COLO668 (cell line): Measurements from ENCODE around the gene ZNF563.

ENCODE experiments used
- DNase-seq: peaks from one replicate; lab custom pipeline; 2025; ENCODE audit not compliant: unreplicated experiment; lab: John Stamatoyannopoulos, UW

The ZNF563 gene

GRCh38 chr19:12294249-12295158 lies 38.9 kb downstream of the ZNF563 start, which contains the start of gene ZNF44:
TSS of gene ZNF44 (minus strand) at chr19:12294883. CDS start at chr19:12294694, 189 bp downstream.
- DNase-seq = peak; percentile 96

- DNase-seq = peak; percentile 86
Observed at GRCh38 chr19:12293777-12294248, 39.6 kb downstream of the ZNF563 start.

GRCh38 chr19:12289790-12290065 lies 43.7 kb downstream of the ZNF563 start:
- no peak for DNase-seq

DNA sequence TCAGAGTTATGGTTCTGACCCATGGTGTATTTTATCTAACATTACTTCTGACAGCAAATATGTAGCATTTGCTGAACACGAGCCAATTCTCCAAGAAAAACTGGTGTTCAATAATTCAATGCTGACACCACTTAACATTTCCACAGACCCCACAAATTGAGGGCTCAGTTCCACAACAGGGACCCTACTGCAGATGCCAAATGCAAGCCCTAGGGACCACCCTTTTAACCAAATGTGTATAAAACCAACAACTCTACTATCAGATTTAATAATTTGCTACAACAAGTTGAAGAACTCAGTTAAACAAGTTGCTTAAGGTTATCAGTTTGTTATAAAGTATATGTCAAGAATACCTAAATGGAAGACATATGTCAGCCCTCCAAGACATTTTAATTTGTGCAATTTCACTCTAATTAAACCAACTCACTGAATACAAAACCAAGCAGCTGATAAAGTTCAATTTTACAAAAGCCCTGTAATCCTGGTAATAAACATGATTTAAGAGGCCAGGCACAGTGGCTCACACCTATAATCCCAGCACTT lies 45.4 kb downstream of the ZNF563 start:
- DNase-seq = no peak

DNA sequence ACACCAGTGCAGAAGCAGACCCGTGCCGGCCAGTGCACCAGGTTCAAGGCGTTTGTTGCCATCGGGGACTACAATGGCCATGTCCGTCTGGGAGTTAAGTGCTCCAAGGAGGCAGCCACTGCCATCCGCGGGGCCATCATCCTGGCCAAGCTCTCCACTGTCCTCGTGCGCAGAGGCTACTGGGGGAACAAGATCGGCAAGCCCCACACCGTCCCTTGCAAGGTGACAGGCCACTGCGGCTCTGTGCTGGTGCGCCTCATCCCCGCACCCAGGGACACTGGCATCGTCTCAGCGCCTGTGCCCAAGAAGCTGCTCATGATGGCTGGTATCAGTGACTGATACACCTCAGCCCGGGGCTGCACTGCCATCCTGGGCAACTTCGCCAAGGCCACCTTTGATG lies 48.8 kb downstream of the ZNF563 start:
- DNase-seq = no peak

- DNase-seq = no peak
Observed at GRCh38 chr19:12284226-12284625, 49.2 kb downstream of the ZNF563 start.

DNA sequence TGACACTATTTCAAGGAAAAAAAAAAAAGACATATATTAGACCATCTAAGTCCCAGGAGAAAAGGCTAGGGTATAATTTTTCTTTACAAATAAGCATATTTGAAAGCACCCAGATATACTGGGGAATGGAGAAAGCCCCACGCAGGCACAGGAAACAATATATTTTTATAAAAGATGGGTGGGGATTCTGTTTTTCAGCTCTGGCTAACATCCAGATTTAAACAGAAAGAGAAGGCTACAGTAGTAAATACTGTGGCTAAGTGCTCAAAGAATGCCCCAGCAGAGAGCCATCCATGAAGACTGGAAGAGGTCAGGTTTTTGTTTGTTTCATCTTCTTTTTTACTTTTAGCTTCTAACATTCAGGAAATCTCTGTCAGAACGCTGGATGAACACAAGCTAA lies 54.7 kb downstream of the ZNF563 start:
- no peak for DNase-seq

GRCh38 chr19:12272980-12273901 lies 60.2 kb downstream of the ZNF563 start:
- no peak for DNase-seq

- DNase-seq = no peak
Observed at GRCh38 chr19:12272386-12272785, 61.0 kb downstream of the ZNF563 start.

DNA sequence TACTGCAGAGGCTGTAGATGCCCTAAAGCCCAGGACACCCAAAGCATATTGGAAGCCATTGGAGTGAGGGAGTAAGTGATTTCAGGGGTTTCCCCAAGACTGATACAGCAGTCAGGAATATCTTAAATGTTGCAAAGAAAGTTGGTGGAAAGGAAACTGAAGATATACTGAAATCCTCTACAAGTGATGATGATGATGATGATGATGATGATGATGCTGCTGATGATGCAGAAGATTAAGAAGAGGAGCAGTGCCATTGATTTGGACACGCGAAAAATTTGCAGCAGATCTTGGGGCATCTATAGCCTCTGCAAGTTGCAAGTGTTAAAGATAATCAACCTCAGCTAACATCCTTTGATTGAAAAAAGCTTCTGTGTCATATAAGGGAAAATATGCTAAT lies 62.6 kb downstream of the ZNF563 start:
- no peak for DNase-seq
